H1 (cell line): Measurements from ENCODE around the gene TEX47. TPM values are rescaled to one million over a fixed set of nuclear protein-coding genes. Genes with fewer than 3 reads are reported as not detected.

Experiments used
- CTCF ChIA-PET: fragments of 300-600 bp; sonication (Branson Sonifier 250); formaldehyde crosslinking; loops from one replicate; lab custom pipeline; 2021; ENCODE audit not compliant: partially characterized antibody; lab: Charles Lee
- POLR2A ChIA-PET: fragments of 300-600 bp; sonication (Branson Sonifier 250); formaldehyde crosslinking; loops from one replicate; lab custom pipeline; 2021; ENCODE audit warnings: inconsistent platforms; ENCODE audit not compliant: partially characterized antibody; lab: Charles Lee
- DNase-seq, 2 experiments: peaks; one replicate each; pipeline versions ENCODE4 v3.0.0 to v3.0.0-alpha.2; 2010 to 2022; ENCODE audit warnings: low spot score in 2 of 2, low read depth in 1 of 2, mixed read lengths in 1 of 2
- FAIRE-seq: peaks from 2 replicates; lab custom pipeline; 2011; peaks lifted over from hg19 to GRCh38; lab: Jason Lieb, UNC
- H2AFZ ChIP-seq: 2 replicates; pipeline ENCODE4 v1.8.1; 2012; ENCODE audit warnings: low read length, inconsistent platforms
- H2AK5ac ChIP-seq: 2 replicates; pipeline ENCODE4 v1.6.1; 2013; ENCODE audit warnings: low read depth, low read length
- H2BK120ac ChIP-seq: replicated peaks from 2 replicates; pipeline ENCODE3; 2013; ENCODE audit warnings: low read depth, low read length, inconsistent platforms
- H2BK12ac ChIP-seq: 2 replicates; pipeline ENCODE4 v1.6.1; 2013; ENCODE audit warnings: low read depth, low read length
- H2BK15ac ChIP-seq: 2 replicates; pipeline ENCODE4 v1.6.1; 2013; ENCODE audit warnings: low read length
- H2BK20ac ChIP-seq: 2 replicates; pipeline ENCODE4 v1.6.1; 2013; ENCODE audit warnings: low read length
- H2BK5ac ChIP-seq: 2 replicates; pipeline ENCODE4 v1.6.1; 2013; ENCODE audit warnings: low read depth, low read length
- H3K14ac ChIP-seq: 2 replicates; pipeline ENCODE4 v1.6.1; 2013; ENCODE audit warnings: inconsistent platforms; ENCODE audit not compliant: insufficient read length
- H3K18ac ChIP-seq: 2 replicates; pipeline ENCODE4 v1.6.1; 2013; ENCODE audit warnings: low read length; ENCODE audit errors: extremely low read depth
- H3K23ac ChIP-seq: 2 replicates; pipeline ENCODE4 v1.6.1; 2013; ENCODE audit warnings: inconsistent platforms; ENCODE audit not compliant: insufficient read length
- H3K23me2 ChIP-seq: 2 replicates; pipeline ENCODE4 v1.6.1; 2013; ENCODE audit warnings: low read depth, low read length
- H3K27ac ChIP-seq: 2 replicates; pipeline ENCODE4 v1.6.1; 2011; ENCODE audit warnings: low read depth, low read length, inconsistent platforms
- H3K27me3 ChIP-seq, 4 experiments: replicated peaks in 1 of 4; 1 replicate in 1 of 4; 2 replicates in 3 of 4; pipeline versions ENCODE4 v1.6.1 to v1.8.1; 2011 to 2013; ENCODE audit warnings: low read length in 3 of 4, mild to moderate bottlenecking in 3 of 4, inconsistent platforms in 2 of 4, mixed read lengths in 2 of 4, moderate library complexity in 1 of 4; ENCODE audit not compliant: control insufficient read depth in 3 of 4, insufficient read depth in 3 of 4; ENCODE audit errors: extremely low read depth in 1 of 4
- H3K36me3 ChIP-seq, 4 experiments: 2 replicates each; pipeline versions ENCODE4 v1.6.1 to v1.8.1; 2011 to 2013; ENCODE audit warnings: mild to moderate bottlenecking in 4 of 4, low read length in 3 of 4, moderate library complexity in 2 of 4, control low read depth in 1 of 4, inconsistent platforms in 1 of 4; ENCODE audit not compliant: insufficient read depth in 4 of 4, control insufficient read depth in 2 of 4
- H3K4ac ChIP-seq: replicated peaks from 2 replicates; pipeline ENCODE3; 2013; ENCODE audit warnings: low read length, low read depth, mixed read lengths, inconsistent platforms; ENCODE audit not compliant: insufficient read length
- H3K4me1 ChIP-seq, 4 experiments: replicated peaks in 1 of 4; 1 replicate in 1 of 4; 2 replicates in 3 of 4; pipeline versions ENCODE4 v1.6.1 to v1.8.1; 2011 to 2013; ENCODE audit warnings: low read length in 3 of 4, inconsistent platforms in 2 of 4, mixed read lengths in 1 of 4; ENCODE audit not compliant: insufficient read depth in 4 of 4, control insufficient read depth in 3 of 4
- H3K4me2 ChIP-seq, 2 experiments: 2 replicates each; pipeline versions ENCODE4 v1.6.1 to v1.8.1; 2011 to 2013; ENCODE audit warnings: low read depth in 2 of 2, low read length in 2 of 2, control low read depth in 1 of 2, inconsistent platforms in 1 of 2, mild to moderate bottlenecking in 1 of 2; ENCODE audit not compliant: insufficient read depth in 1 of 2
- H3K4me3 ChIP-seq, 4 experiments: fragments of 200-600, 300-600 bp in 1 of 4; sonication (generic), shearing (Covaris generic), sonication (Bioruptor Twin) in 1 of 4; 2 replicates each; pipeline versions ENCODE4 v1.5.1 to v1.8.1; 2011 to 2016; ENCODE audit warnings: low read length in 4 of 4, low read depth in 3 of 4, control low read depth in 2 of 4, inconsistent platforms in 2 of 4, mild to moderate bottlenecking in 2 of 4, mixed read lengths in 1 of 4, moderate library complexity in 1 of 4; ENCODE audit not compliant: insufficient read depth in 2 of 4; ENCODE audit errors: extremely low read depth in 1 of 4
- H3K56ac ChIP-seq: replicated peaks from 2 replicates; pipeline ENCODE3; 2013; ENCODE audit warnings: low read depth, mild to moderate bottlenecking, mixed read lengths, low read length, inconsistent platforms; ENCODE audit not compliant: insufficient read length
- H3K79me1 ChIP-seq: 2 replicates; pipeline ENCODE4 v1.6.1; 2013; ENCODE audit warnings: low read depth, low read length, control low read depth
- H3K79me2 ChIP-seq, 2 experiments: 2 replicates each; pipeline versions ENCODE4 v1.6.1 to v1.8.1; 2012 to 2013; ENCODE audit warnings: low read length in 2 of 2, mild to moderate bottlenecking in 2 of 2, inconsistent platforms in 1 of 2; ENCODE audit not compliant: insufficient read depth in 2 of 2, control insufficient read depth in 1 of 2
- H3K9ac ChIP-seq, 4 experiments: replicated peaks in 1 of 4; 1 replicate in 1 of 4; 2 replicates in 3 of 4; pipeline versions ENCODE4 v1.6.1 to v1.8.1; 2011 to 2013; ENCODE audit warnings: low read depth in 3 of 4, low read length in 3 of 4, control low read depth in 2 of 4, mild to moderate bottlenecking in 2 of 4, moderate library complexity in 2 of 4, inconsistent platforms in 1 of 4; ENCODE audit errors: extremely low read depth in 1 of 4
- H3K9me3 ChIP-seq, 2 experiments: 2 replicates each; pipeline versions ENCODE4 v1.6.1 to v1.8.1; 2012 to 2013; ENCODE audit warnings: mild to moderate bottlenecking in 2 of 2, moderate library complexity in 2 of 2, control low read depth in 1 of 2, inconsistent platforms in 1 of 2, low read depth in 1 of 2, low read length in 1 of 2, mixed read lengths in 1 of 2; ENCODE audit not compliant: insufficient read depth in 2 of 2
- H4K20me1 ChIP-seq, 2 experiments: replicated peaks in 1 of 2; 2 replicates each; pipeline versions ENCODE3 to v1.8.1; 2011 to 2013; ENCODE audit warnings: inconsistent platforms in 2 of 2, low read length in 2 of 2, mild to moderate bottlenecking in 1 of 2; ENCODE audit not compliant: insufficient read depth in 2 of 2, control insufficient read depth in 1 of 2
- H4K5ac ChIP-seq: 2 replicates; pipeline ENCODE4 v1.6.1; 2013; ENCODE audit warnings: low read length, low read depth, mixed read lengths, inconsistent platforms; ENCODE audit not compliant: insufficient read length
- H4K8ac ChIP-seq: 2 replicates; pipeline ENCODE4 v1.8.0; 2013; ENCODE audit warnings: mild to moderate bottlenecking, moderate library complexity, low read length, inconsistent platforms; ENCODE audit not compliant: insufficient read depth; ENCODE audit errors: extremely low read depth
- H4K91ac ChIP-seq: replicated peaks from 2 replicates; pipeline ENCODE3; 2013; ENCODE audit warnings: low read length, mixed read lengths, inconsistent platforms; ENCODE audit not compliant: insufficient read length
- BRCA1 ChIP-seq: IDR thresholded peaks from 2 replicates; pipeline ENCODE4 v1.6.1; 2012; ENCODE audit warnings: low read depth, low read length, improper control_type of control experiment
- HDAC6 ChIP-seq: IDR thresholded peaks from one replicate; pipeline ENCODE4 v1.7.1; 2012; ENCODE audit warnings: low read depth, mild to moderate bottlenecking, inconsistent platforms, low read length, moderate library complexity
- KDM4A ChIP-seq: IDR thresholded peaks from one replicate; pipeline ENCODE4 v1.7.1; 2012; ENCODE audit warnings: low read depth, mild to moderate bottlenecking, moderate library complexity, low read length, inconsistent platforms; ENCODE audit not compliant: severe bottlenecking
- POLR2A ChIP-seq, 2 experiments: IDR thresholded peaks; 1 replicate in 1 of 2; 2 replicates in 1 of 2; pipeline ENCODE4 v1.6.1; 2011; ENCODE audit warnings: low read depth in 2 of 2, low read length in 2 of 2, mild to moderate bottlenecking in 2 of 2; ENCODE audit errors: control extremely low read depth in 1 of 2
- POLR2AphosphoS5 ChIP-seq: IDR thresholded peaks from 2 replicates; pipeline ENCODE4 v1.6.1; 2011; ENCODE audit warnings: low read depth, low read length
- POU5F1 ChIP-seq: IDR thresholded peaks from 2 replicates; pipeline ENCODE4 v1.6.1; 2011; ENCODE audit warnings: low read depth, mild to moderate bottlenecking, low read length, moderate library complexity
- SIN3A ChIP-seq, 2 experiments: IDR thresholded peaks in 1 of 2; conservative IDR thresholded peaks in 1 of 2; 2 replicates each; pipeline ENCODE4 v1.6.1; 2011 to 2012; ENCODE audit warnings: low read length in 2 of 2, improper control_type of control experiment in 1 of 2, low read depth in 1 of 2, mild to moderate bottlenecking in 1 of 2
- TBP ChIP-seq: IDR thresholded peaks from 2 replicates; pipeline ENCODE4 v1.6.1; 2011; ENCODE audit warnings: low read depth, low read length, improper control_type of control experiment
- ZNF274 ChIP-seq: IDR thresholded peaks from 2 replicates; pipeline ENCODE4 v1.7.0; 2012; ENCODE audit warnings: low read length, borderline replicate concordance; ENCODE audit errors: extremely low read depth
- WGBS, 2 experiments: shearing (Covaris generic) in 1 of 2; methylation state at CpG; one replicate each; pipeline versions ENCODE4 v1.1.6 to v1.1.7; 2013 to 2015; ENCODE audit warnings: low lambda C conversion rate in 2 of 2, mixed read lengths in 2 of 2, inconsistent platforms in 1 of 2, low coverage in 1 of 2, missing lambda C conversion rate in 1 of 2; ENCODE audit not compliant: insufficient replicate concordance in 2 of 2, insufficient coverage in 1 of 2, insufficient read length in 1 of 2; ENCODE audit errors: extremely low coverage in 1 of 2, missing lambda C conversion rate in 1 of 2; 5-methylcytosine and 5-hydroxymethylcytosine counted together
- polyA plus RNA-seq, 7 experiments: library from polyadenylated mRNA; depleted of rRNA in 3 of 7; stranded (reverse) in 5 of 7; unstranded in 2 of 7; fragments of >200 nt in 5 of 7; fragments of 200-250 nt in 2 of 7; gene quantifications; 1 replicate in 5 of 7; 2 replicates in 1 of 7; 4 replicates in 1 of 7; pipeline versions ENCODE4 v1.2.1 to v1.2.3, GENCODE V29; 2011 to 2013; ENCODE audit warnings: missing spikeins in 2 of 7, mixed read lengths in 2 of 7
- total RNA-seq: library from RNA; stranded (reverse); fragmentation: NEBNext Ultra II Directional; extraction: Animal tissue kit (Norgen Biotek cat#: 25700); gene quantifications from 2 replicates; pipeline ENCODE4 v1.2.1, GENCODE V29; 2021
- TF ChIP-seq, protein P1 (sequence below), 3 experiments: IDR thresholded peaks; 1 replicate in 2 of 3; 2 replicates in 1 of 3; pipeline versions ENCODE4 v1.5.1 to v1.6.1; 2011; ENCODE audit warnings: low read length in 3 of 3, mild to moderate bottlenecking in 3 of 3, inconsistent platforms in 2 of 3, low read depth in 1 of 3, moderate library complexity in 1 of 3; ENCODE audit not compliant: insufficient read depth in 1 of 3; ENCODE audit errors: control extremely low read depth in 1 of 3

TEX47 gene
- total and polyA plus RNA-seq, 2 of the 8 experiments (the other 6 are each of a cell fraction or from before 2014, with no cell fraction given) = not detected

GRCh38 chr7:88787777-88788176, 7.8 kb downstream of the TEX47 start:
- Histone ChIP-seq H4K8ac (no peak overlapping the region), H2BK120ac (no peak overlapping the region), H2BK5ac (no peak overlapping the region), H3K79me2 (no peaks in the 10 kb centered on the region), H2BK20ac (no peak overlapping the region), H3K4ac (no peak overlapping the region), H3K9me3 (no peaks in the 10 kb centered on the region), H2BK12ac (no peak overlapping the region), H3K27me3 (no peaks in the 10 kb centered on the region), H3K14ac (no peak overlapping the region), H3K4me1 (no peaks in the 10 kb centered on the region), H2AK5ac (no peak overlapping the region), H3K56ac (no peak overlapping the region), H2BK15ac (no peak overlapping the region), H3K4me2 (no peak overlapping the region), H3K79me1 (no peaks in the 10 kb centered on the region), H4K5ac (no peak overlapping the region), H4K91ac (no peak overlapping the region), H3K18ac (no peak overlapping the region), H3K9ac (no peak overlapping the region), H2AFZ (no peak overlapping the region), H3K23me2 (no peaks in the 10 kb centered on the region), H3K4me3 (no peak overlapping the region), H3K36me3 (no peaks in the 10 kb centered on the region), H4K20me1 (no peaks in the 10 kb centered on the region), H3K27ac (no peak overlapping the region), H3K23ac (no peak overlapping the region)
- POLR2A ChIA-PET = no interaction called here
- TF ChIP-seq, protein P1, sequence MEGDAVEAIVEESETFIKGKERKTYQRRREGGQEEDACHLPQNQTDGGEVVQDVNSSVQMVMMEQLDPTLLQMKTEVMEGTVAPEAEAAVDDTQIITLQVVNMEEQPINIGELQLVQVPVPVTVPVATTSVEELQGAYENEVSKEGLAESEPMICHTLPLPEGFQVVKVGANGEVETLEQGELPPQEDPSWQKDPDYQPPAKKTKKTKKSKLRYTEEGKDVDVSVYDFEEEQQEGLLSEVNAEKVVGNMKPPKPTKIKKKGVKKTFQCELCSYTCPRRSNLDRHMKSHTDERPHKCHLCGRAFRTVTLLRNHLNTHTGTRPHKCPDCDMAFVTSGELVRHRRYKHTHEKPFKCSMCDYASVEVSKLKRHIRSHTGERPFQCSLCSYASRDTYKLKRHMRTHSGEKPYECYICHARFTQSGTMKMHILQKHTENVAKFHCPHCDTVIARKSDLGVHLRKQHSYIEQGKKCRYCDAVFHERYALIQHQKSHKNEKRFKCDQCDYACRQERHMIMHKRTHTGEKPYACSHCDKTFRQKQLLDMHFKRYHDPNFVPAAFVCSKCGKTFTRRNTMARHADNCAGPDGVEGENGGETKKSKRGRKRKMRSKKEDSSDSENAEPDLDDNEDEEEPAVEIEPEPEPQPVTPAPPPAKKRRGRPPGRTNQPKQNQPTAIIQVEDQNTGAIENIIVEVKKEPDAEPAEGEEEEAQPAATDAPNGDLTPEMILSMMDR (IDR thresholded peaks at IDR 0.05; ENCODE audit: control extremely low read depth in 1 of 3, insufficient read depth in 1 of 3, low read depth in 1 of 3, low read length in 3 of 3) = no peak
- no peak for TF ChIP-seq POLR2A (IDR thresholded peaks at IDR 0.05; ENCODE audit: control extremely low read depth in 1 of 2, low read depth in 2 of 2, low read length in 2 of 2)
- no peak for TF ChIP-seq TBP
- TF ChIP-seq POU5F1 = no peak
- TF ChIP-seq ZNF274 = no peak
- no peak for TF ChIP-seq POLR2AphosphoS5
- no peak for TF ChIP-seq SIN3A (conservative IDR thresholded peaks at IDR 0.05 in 1 of 2, IDR thresholded peaks at IDR 0.05 in 1 of 2; ENCODE audit: low read depth in 1 of 2, low read length in 2 of 2)
- no peak for TF ChIP-seq KDM4A
- TF ChIP-seq BRCA1 = no peak
- no peak for TF ChIP-seq HDAC6
- FAIRE-seq (no peak), DNase-seq (no peak)
- 88% methylated on average over 2 of the region's 2 CpGs; no CpG with 5 or more reads in 1 of the 2 experiments for WGBS, 2 experiments
- CTCF ChIA-PET = no interaction called here
